A549 (cell line): ENCODE measurements around the gene SMCR8. TPM values are rescaled to one million over a fixed set of nuclear protein-coding genes. Genes with fewer than 3 reads are reported as not detected.

Experiments
- ATAC-seq, 2 experiments: fragments of 200-7000 bp in 1 of 2; fragments of >200 bp in 1 of 2; cut with Nextera tagmentation in 1 of 2; cut with Tn5 transposase in 1 of 2; 3 replicates each; pipeline versions ENCODE4 v1.8.0 to v1.9.1; 2018 to 2020; ENCODE audit warnings: mild to moderate bottlenecking in 1 of 2, moderate library complexity in 1 of 2
- CTCF ChIA-PET: fragments of 300-600 bp; sonication (Branson Sonifier 250); formaldehyde crosslinking; extraction: SDS; loops from one replicate; lab custom pipeline; 2021; ENCODE audit warnings: antibody characterized with exemption, inconsistent platforms; lab: Yijun Ruan, JAX
- POLR2A ChIA-PET: fragments of 350-600 bp; formaldehyde crosslinking; extraction: SDS; loops from one replicate; lab custom pipeline; 2021; ENCODE audit warnings: antibody characterized with exemption, inconsistent platforms; lab: Yijun Ruan, JAX
- DNase-seq, 2 experiments: peaks; one replicate each; pipeline versions ENCODE4 v3.0.0 to v3.0.0-alpha.2; 2011 to 2016; ENCODE audit warnings: low read depth in 1 of 2, low spot score in 1 of 2
- FAIRE-seq: peaks from 2 replicates; lab custom pipeline; 2011; peaks lifted over from hg19 to GRCh38; lab: Jason Lieb, UNC
- H3K27ac ChIP-seq, 2 experiments: fragments of >200 bp; sonication (Bioruptor Twin); formaldehyde crosslinking; 3 replicates each; pipeline ENCODE4 v1.5.1; 2016 to 2017
- H3K4me1 ChIP-seq: fragments of >200 bp; sonication (Bioruptor Twin); formaldehyde crosslinking; 3 replicates; pipeline ENCODE4 v1.6.1; 2016
- H3K4me2 ChIP-seq: fragments of >200 bp; sonication (Bioruptor Twin); formaldehyde crosslinking; 3 replicates; pipeline ENCODE4 v1.6.1; 2016
- H3K4me3 ChIP-seq: fragments of >200 bp; sonication (Bioruptor Twin); formaldehyde crosslinking; 3 replicates; pipeline ENCODE4 v1.5.1; 2016
- H3K9me3 ChIP-seq: fragments of >200 bp; sonication (Bioruptor Twin); formaldehyde crosslinking; 3 replicates; pipeline ENCODE4 v1.6.1; 2016
- CBX8 ChIP-seq: fragments of 200-600 bp; sonication (generic); IDR thresholded peaks from 2 replicates; pipeline ENCODE4 v1.6.1; 2016
- CHD2 ChIP-seq: fragments of 150-350 bp; IDR thresholded peaks from 2 replicates; pipeline ENCODE4 v1.6.1; 2014; ENCODE audit warnings: low read length; ENCODE audit not compliant: partially characterized antibody
- EP300 ChIP-seq, 2 experiments: fragments of >200 bp; sonication (Bioruptor Twin); formaldehyde crosslinking; IDR thresholded peaks; 2 replicates in 1 of 2; 3 replicates in 1 of 2; pipeline ENCODE4 v1.6.1; 2016 to 2017
- GATA3 ChIP-seq: IDR thresholded peaks from 2 replicates; pipeline ENCODE4 v1.6.1; 2012; ENCODE audit warnings: borderline replicate concordance
- HOXB13 ChIP-seq: fragments of 250-450 bp; sonication (Bioruptor Pico); IDR thresholded peaks from 2 replicates; pipeline ENCODE4 v1.5.0; 2020; ENCODE audit warnings: low read depth, mild to moderate bottlenecking, moderate library complexity
- KDM5A ChIP-seq: fragments of 200-600 bp; sonication (generic); IDR thresholded peaks from 2 replicates; pipeline ENCODE4 v1.6.1; 2016; ENCODE audit warnings: antibody characterized with exemption, mild to moderate bottlenecking
- MAFK ChIP-seq: fragments of 450-650 bp; IDR thresholded peaks from 2 replicates; pipeline ENCODE4 v1.6.1; 2014; ENCODE audit not compliant: partially characterized antibody
- MAZ ChIP-seq: fragments of 150-350 bp; IDR thresholded peaks from 2 replicates; pipeline ENCODE4 v1.6.1; 2014; ENCODE audit warnings: antibody characterized with exemption, low read depth, low read length, borderline replicate concordance
- MYC ChIP-seq: IDR thresholded peaks from 2 replicates; pipeline ENCODE4 v1.6.1; 2012; ENCODE audit warnings: mild to moderate bottlenecking, inconsistent platforms, low read length, improper control_type of control experiment, borderline replicate concordance
- PHF8 ChIP-seq: fragments of 200-600 bp; sonication (generic); IDR thresholded peaks from 2 replicates; pipeline ENCODE4 v1.6.1; 2016; ENCODE audit warnings: low read depth, mild to moderate bottlenecking, antibody characterized with exemption, moderate library complexity, borderline replicate concordance
- SREBF2 ChIP-seq: fragments of 450-650 bp; IDR thresholded peaks from 2 replicates; pipeline ENCODE4 v1.6.1; 2014; ENCODE audit warnings: mild to moderate bottlenecking, moderate library complexity
- ZNF302 ChIP-seq: fragments of 250-450 bp; sonication (Bioruptor Pico); IDR thresholded peaks from 2 replicates; pipeline ENCODE4 v1.9.0; 2021; ENCODE audit warnings: inconsistent platforms, mild to moderate bottlenecking, moderate library complexity
- WGBS: methylation state at CpG from one replicate; pipeline ENCODE4 v1.1.6; 2017; ENCODE audit errors: missing lambda C conversion rate; 5-methylcytosine and 5-hydroxymethylcytosine counted together
- polyA plus RNA-seq, 4 experiments: library from polyadenylated mRNA; depleted of rRNA in 3 of 4; stranded (reverse); fragments of >200 nt; fragmentation: RNase III in 1 of 4; extraction: RNeasy Plus Mini Kit Qiagen cat#74134 plus additional on column Dnase treatment in 1 of 4; gene quantifications; 2 replicates in 3 of 4; 3 replicates in 1 of 4; pipeline ENCODE4 v1.2.3, GENCODE V29; 2011 to 2017
- TF ChIP-seq, protein P1 (sequence below): IDR thresholded peaks from 2 replicates; pipeline ENCODE4 v1.6.1; 2012
- TF ChIP-seq, protein P2 (sequence below): IDR thresholded peaks from 2 replicates; pipeline ENCODE4 v1.6.1; 2012
- TF ChIP-seq, protein P3 (sequence below): fragments of >200 bp; sonication (Bioruptor Twin); formaldehyde crosslinking; IDR thresholded peaks from 2 replicates; pipeline ENCODE4 v1.6.1; 2016
- TF ChIP-seq, protein P4 (sequence below): fragments of 200-600 bp; sonication (generic); IDR thresholded peaks from 2 replicates; pipeline ENCODE4 v1.6.1; 2016; ENCODE audit warnings: antibody characterized with exemption, mild to moderate bottlenecking, moderate library complexity
- TF ChIP-seq, protein P5 (sequence below): fragments of >200 bp; sonication (Bioruptor Twin); formaldehyde crosslinking; IDR thresholded peaks from 3 replicates; pipeline ENCODE4 v1.6.1; 2016

SMCR8 gene
- polyA plus RNA-seq, 2 of the 4 experiments (the other 2 are of a cell fraction), result 12.3 to 15.8 TPM

DNA sequence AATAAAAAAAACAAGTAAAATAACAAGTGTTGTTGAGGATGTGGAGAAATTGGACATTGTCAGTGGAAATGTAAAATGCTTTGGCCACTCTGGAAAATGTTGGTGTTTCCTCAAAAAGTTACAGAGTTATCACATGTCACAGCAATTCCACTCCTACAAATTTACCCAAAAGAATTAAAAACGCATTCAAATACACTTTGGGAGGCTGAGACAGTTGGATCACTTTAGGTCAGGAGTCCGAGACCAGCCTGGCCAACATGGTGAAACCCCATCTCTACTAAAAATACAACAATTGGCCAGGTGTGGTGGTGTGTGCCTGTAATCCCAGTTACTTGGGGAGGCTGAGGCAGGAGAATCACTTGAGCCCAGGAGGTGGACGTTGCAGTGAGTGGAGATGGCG is 5.9 kb upstream of the SMCR8 start:
- TF ChIP-seq, protein P1, sequence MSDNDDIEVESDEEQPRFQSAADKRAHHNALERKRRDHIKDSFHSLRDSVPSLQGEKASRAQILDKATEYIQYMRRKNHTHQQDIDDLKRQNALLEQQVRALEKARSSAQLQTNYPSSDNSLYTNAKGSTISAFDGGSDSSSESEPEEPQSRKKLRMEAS, result no peak
- TF ChIP-seq MYC (no peak), GATA3 (no peak), CHD2 (no peak), EP300 (IDR thresholded peaks at IDR 0.05) (no peak), MAFK (no peak), MAZ (no peak), HOXB13 (CRISPR knock-in tag) (no peak), SREBF2 (no peak)
- TF ChIP-seq, protein P2, sequence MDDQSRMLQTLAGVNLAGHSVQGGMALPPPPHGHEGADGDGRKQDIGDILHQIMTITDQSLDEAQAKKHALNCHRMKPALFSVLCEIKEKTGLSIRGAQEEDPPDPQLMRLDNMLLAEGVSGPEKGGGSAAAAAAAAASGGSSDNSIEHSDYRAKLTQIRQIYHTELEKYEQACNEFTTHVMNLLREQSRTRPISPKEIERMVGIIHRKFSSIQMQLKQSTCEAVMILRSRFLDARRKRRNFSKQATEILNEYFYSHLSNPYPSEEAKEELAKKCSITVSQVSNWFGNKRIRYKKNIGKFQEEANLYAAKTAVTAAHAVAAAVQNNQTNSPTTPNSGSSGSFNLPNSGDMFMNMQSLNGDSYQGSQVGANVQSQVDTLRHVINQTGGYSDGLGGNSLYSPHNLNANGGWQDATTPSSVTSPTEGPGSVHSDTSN, result no peak
- TF ChIP-seq, protein P3, sequence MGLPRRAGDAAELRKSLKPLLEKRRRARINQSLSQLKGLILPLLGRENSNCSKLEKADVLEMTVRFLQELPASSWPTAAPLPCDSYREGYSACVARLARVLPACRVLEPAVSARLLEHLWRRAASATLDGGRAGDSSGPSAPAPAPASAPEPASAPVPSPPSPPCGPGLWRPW, result no peak
- FAIRE-seq (no peak), DNase-seq (no peak), ATAC-seq (no peak)
- POLR2A ChIA-PET, result no interaction called here
- WGBS, result 95% methylated on average over 4 of the region's 4 CpGs
- H3K27ac ChIP-seq, result no peak overlapping the region
- H3K4me3 ChIP-seq, result no peak overlapping the region
- H3K4me1 ChIP-seq, result peaks cover 11% of the 10 kb centered on the region; the same call in 2 of the 3 replicates
- H3K9me3 ChIP-seq, result no peaks in the 10 kb centered on the region
- CTCF ChIA-PET, result no interaction called here
- no peak overlapping the region for H3K4me2 ChIP-seq

DNA sequence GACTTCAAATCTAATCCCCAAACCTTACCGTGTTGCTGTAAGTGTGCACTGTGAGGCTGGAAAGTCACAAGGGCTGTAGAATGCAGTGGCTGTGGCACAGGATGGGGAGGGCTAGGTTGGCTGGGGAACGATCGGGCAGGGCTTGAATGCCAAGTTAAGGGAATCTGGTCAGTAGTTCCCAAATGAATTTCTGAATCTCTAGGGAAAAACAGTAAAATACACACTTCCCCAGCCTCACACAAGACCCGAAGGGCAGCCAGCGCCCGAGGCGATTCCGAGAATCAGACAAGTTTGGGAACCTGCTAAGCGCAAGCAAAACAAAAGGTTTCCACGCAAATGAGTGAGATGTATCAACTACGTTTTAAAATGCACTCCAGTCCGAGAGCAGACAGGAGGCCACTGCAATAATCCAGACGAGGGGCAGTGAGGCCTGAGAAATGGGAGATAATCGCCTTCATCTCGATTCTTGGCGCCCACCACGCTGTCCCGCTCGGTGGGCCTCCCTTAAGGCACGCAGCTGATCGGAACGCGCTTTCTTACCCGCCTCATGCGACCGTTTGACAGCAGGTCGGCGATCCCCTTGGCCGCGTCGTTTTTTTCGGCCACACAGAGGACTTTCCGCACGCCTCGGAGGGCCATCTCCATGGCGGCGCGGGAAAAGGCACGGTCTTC is 898 bp upstream of the SMCR8 start:
- FAIRE-seq, result no peak
- CTCF ChIA-PET, result interaction anchor here (0.9 kb wide), 1 partner anchor 93 kb away, joined by 3 read pairs; no protein-coding TSS in a partner anchor

More for the DNA sequence above, 898 bp upstream of the SMCR8 start:
- POLR2A ChIA-PET, result interaction anchor here (0.7 to 1.6 kb wide), 6 partner anchors 9 to 131 kb away, joined by 3 to 5 read pairs (median 3); partner anchors contain the start of genes ALKBH5 and MIEF2
- 3% methylated on average over 27 of the region's 39 CpGs for WGBS
- Histone ChIP-seq H3K4me2 (peak overlapping the region; percentile 95), H3K4me3 (peak overlapping the region; percentile 82), H3K4me1 (peaks cover 39% of the 10 kb centered on the region; the same call in 2 of the 3 replicates), H3K9me3 (no peaks in the 10 kb centered on the region), H3K27ac (peak overlapping the region; percentile 88 to 90)
- ATAC-seq, result peak in 1 of 2 experiments; percentile 29; a peak in 3 of 6 replicates
- no peak for DNase-seq
- TF ChIP-seq, protein P4, sequence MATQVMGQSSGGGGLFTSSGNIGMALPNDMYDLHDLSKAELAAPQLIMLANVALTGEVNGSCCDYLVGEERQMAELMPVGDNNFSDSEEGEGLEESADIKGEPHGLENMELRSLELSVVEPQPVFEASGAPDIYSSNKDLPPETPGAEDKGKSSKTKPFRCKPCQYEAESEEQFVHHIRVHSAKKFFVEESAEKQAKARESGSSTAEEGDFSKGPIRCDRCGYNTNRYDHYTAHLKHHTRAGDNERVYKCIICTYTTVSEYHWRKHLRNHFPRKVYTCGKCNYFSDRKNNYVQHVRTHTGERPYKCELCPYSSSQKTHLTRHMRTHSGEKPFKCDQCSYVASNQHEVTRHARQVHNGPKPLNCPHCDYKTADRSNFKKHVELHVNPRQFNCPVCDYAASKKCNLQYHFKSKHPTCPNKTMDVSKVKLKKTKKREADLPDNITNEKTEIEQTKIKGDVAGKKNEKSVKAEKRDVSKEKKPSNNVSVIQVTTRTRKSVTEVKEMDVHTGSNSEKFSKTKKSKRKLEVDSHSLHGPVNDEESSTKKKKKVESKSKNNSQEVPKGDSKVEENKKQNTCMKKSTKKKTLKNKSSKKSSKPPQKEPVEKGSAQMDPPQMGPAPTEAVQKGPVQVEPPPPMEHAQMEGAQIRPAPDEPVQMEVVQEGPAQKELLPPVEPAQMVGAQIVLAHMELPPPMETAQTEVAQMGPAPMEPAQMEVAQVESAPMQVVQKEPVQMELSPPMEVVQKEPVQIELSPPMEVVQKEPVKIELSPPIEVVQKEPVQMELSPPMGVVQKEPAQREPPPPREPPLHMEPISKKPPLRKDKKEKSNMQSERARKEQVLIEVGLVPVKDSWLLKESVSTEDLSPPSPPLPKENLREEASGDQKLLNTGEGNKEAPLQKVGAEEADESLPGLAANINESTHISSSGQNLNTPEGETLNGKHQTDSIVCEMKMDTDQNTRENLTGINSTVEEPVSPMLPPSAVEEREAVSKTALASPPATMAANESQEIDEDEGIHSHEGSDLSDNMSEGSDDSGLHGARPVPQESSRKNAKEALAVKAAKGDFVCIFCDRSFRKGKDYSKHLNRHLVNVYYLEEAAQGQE, result no peak
- TF ChIP-seq, protein P5, sequence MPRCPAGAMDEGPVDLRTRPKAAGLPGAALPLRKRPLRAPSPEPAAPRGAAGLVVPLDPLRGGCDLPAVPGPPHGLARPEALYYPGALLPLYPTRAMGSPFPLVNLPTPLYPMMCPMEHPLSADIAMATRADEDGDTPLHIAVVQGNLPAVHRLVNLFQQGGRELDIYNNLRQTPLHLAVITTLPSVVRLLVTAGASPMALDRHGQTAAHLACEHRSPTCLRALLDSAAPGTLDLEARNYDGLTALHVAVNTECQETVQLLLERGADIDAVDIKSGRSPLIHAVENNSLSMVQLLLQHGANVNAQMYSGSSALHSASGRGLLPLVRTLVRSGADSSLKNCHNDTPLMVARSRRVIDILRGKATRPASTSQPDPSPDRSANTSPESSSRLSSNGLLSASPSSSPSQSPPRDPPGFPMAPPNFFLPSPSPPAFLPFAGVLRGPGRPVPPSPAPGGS, result no peak
- TF ChIP-seq GATA3 (no peak), CBX8 (no peak), KDM5A (peak; percentile 16; the same call in 1 of the 2 replicates), PHF8 (peak; percentile 66; the same call in 1 of the 2 replicates), MAZ (no peak), SREBF2 (no peak), ZNF302 (CRISPR knock-in tag) (no peak), HOXB13 (CRISPR knock-in tag) (no peak)
